ENCODE results near the gene SLC22A14. TPM values are rescaled to one million over a fixed set of nuclear protein-coding genes. Genes with fewer than 3 reads are reported as not detected.

Gene SLC22A14
- total RNA-seq, 3 donors from 2014 or later, result 0.12 to 0.16 TPM; not detected in 1

GRCh38 chr3:38311476-38311875 lies 29.4 kb downstream of the SLC22A14 start:
- DNase-seq (no peak), ATAC-seq (no peak)
- H3K9me3 ChIP-seq, result no peaks in the 10 kb centered on the region
- no peak overlapping the region for H3K4me3 ChIP-seq
- intact Hi-C loops (cut with DNase I, micrococcal nuclease), result no loop called here
- TF ChIP-seq CTCF (IDR thresholded peaks at IDR 0.05), result no peak
- H3K36me3 ChIP-seq (ENCODE audit: low read depth), result no peaks in the 10 kb centered on the region
- H3K4me1 ChIP-seq (ENCODE audit: low read depth), result no peaks in the 10 kb centered on the region

- intact Hi-C loops (cut with DNase I, micrococcal nuclease), result no loop called here
- no peaks in the 10 kb centered on the region for H3K4me1 ChIP-seq (ENCODE audit: low read depth)
- no peak overlapping the region for H3K4me3 ChIP-seq
- no peaks in the 10 kb centered on the region for H3K36me3 ChIP-seq (ENCODE audit: low read depth)
- DNase-seq (no peak), ATAC-seq (no peak)
- no peak for TF ChIP-seq CTCF (IDR thresholded peaks at IDR 0.05)
- H3K9me3 ChIP-seq, result no peaks in the 10 kb centered on the region
Measured at GRCh38 chr3:38311941-38312340, 29.8 kb downstream of the SLC22A14 start.

GRCh38 chr3:38312356-38312755 lies 30.3 kb downstream of the SLC22A14 start:
- DNase-seq, result no peak
- H3K4me1 ChIP-seq (ENCODE audit: low read depth), result no peaks in the 10 kb centered on the region
- no peak for ATAC-seq
- no peaks in the 10 kb centered on the region for H3K9me3 ChIP-seq
- H3K4me3 ChIP-seq, result no peak overlapping the region
- no peak for TF ChIP-seq CTCF (IDR thresholded peaks at IDR 0.05)
- no peaks in the 10 kb centered on the region for H3K36me3 ChIP-seq (ENCODE audit: low read depth)
- intact Hi-C loops (cut with DNase I, micrococcal nuclease), result no loop called here

- DNase-seq (no peak), ATAC-seq (no peak)
- intact Hi-C loops (cut with DNase I, micrococcal nuclease), result no loop called here
- no peak for TF ChIP-seq CTCF (IDR thresholded peaks at IDR 0.05)
- Histone ChIP-seq H3K4me1 (ENCODE audit: low read depth) (no peaks in the 10 kb centered on the region), H3K36me3 (ENCODE audit: low read depth) (no peaks in the 10 kb centered on the region), H3K9me3 (no peaks in the 10 kb centered on the region), H3K4me3 (no peak overlapping the region)
Measured at GRCh38 chr3:38313263-38313662, 31.2 kb downstream of the SLC22A14 start.

- TF ChIP-seq CTCF (IDR thresholded peaks at IDR 0.05), result no peak
- intact Hi-C loops (cut with DNase I, micrococcal nuclease), result no loop called here
- Histone ChIP-seq H3K4me1 (ENCODE audit: low read depth) (no peaks in the 10 kb centered on the region), H3K4me3 (no peak overlapping the region), H3K9me3 (no peaks in the 10 kb centered on the region), H3K36me3 (ENCODE audit: low read depth) (no peaks in the 10 kb centered on the region)
- DNase-seq (no peak), ATAC-seq (no peak)
Measured at GRCh38 chr3:38313695-38314094, 31.6 kb downstream of the SLC22A14 start.

- Histone ChIP-seq H3K36me3 (ENCODE audit: low read depth) (no peaks in the 10 kb centered on the region), H3K4me1 (ENCODE audit: low read depth) (no peaks in the 10 kb centered on the region), H3K9me3 (no peaks in the 10 kb centered on the region), H3K4me3 (no peak overlapping the region)
- TF ChIP-seq CTCF (IDR thresholded peaks at IDR 0.05), result no peak
- ATAC-seq (no peak), DNase-seq (no peak)
- intact Hi-C loops (cut with DNase I, micrococcal nuclease), result no loop called here
Measured at GRCh38 chr3:38314112-38314763, 32.1 kb downstream of the SLC22A14 start.
